Activated naive CD4-positive, alpha-beta T cell treated with anti-CD3 and anti-CD28 coated beads, Interleukin-2, amount 50 U/mL, for 72 hours (primary cell): Measurements from ENCODE around the gene NKTR. TPM values are rescaled to one million over a fixed set of nuclear protein-coding genes. Genes with fewer than 3 reads are reported as not detected.

Experiments used
- ATAC-seq, 2 donors: fragments of 150-1000 bp; cut with Tn5 transposase; 2 replicates each; pipeline ENCODE4 v1.10.0; 2021; ENCODE audit warnings: mild to moderate bottlenecking in 2 of 2, moderate library complexity in 2 of 2
- DNase-seq, 2 donors: peaks; one replicate each; pipeline ENCODE4 v3.0.0; 2021 to 2022; ENCODE audit warnings: low spot score in 2 of 2
- H3K27ac Mint-ChIP-seq, 2 donors: one replicate each; pipeline ENCODE4 v1.8.0; 2022; ENCODE audit warnings: mild to moderate bottlenecking in 2 of 2, mixed read lengths in 2 of 2
- H3K36me3 Mint-ChIP-seq, 2 donors: one replicate each; pipeline ENCODE4 v1.8.0; 2022; ENCODE audit warnings: mixed read lengths in 2 of 2
- H3K9me3 Mint-ChIP-seq, 2 donors: one replicate each; pipeline ENCODE4 v1.8.0; 2022; ENCODE audit warnings: mixed read lengths in 2 of 2
- total RNA-seq, 2 donors: library from RNA; stranded (reverse); gene quantifications; one replicate each; pipeline ENCODE4 v1.2.3, GENCODE V29; 2022

NKTR gene
- total RNA-seq, 2 donors from 2014 or later, result 97.7 to 157 TPM

DNA sequence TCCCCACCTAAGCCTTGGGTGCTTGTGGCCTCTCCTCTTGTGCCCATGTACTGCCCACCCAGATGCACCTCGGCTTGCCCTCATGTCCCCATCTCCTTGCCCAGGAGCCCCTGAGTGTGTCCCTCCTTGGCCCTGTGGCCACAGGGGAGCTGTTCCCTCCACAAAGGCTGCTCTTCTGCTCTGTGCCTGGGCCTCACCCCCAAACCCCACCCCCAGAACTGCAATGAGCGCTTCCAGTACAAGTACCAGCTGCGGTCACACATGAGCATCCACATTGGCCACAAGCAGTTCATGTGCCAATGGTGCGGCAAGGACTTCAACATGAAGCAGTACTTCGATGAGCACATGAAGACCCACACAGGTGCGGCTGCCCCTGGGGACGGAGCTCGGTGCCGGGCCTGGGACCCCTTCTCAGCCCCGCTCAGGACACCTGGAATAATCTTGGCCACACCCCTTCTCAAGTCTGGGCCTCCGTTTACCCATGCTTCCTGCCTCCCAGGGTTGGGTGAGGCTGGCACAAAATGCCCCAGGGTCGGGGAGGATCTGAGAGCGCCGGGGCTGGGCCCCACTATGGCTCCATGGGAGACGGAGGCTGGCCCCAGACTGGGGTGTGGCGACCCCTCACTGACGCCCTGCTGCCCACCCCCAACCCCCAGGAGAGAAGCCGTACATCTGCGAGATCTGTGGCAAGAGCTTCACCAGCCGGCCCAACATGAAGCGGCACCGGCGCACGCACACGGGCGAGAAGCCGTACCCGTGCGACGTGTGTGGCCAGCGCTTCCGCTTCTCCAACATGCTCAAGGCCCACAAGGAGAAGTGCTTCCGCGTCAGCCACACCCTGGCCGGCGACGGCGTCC lies 63.3 kb downstream of the NKTR start:
- DNase-seq, result no peak
- Mint-ChIP-seq H3K27ac (no peak overlapping the region), H3K9me3 (no peaks in the 10 kb centered on the region), H3K36me3 (peaks cover 0 to 3% of the 10 kb centered on the region in 2 donors)
- no peak for ATAC-seq

DNA sequence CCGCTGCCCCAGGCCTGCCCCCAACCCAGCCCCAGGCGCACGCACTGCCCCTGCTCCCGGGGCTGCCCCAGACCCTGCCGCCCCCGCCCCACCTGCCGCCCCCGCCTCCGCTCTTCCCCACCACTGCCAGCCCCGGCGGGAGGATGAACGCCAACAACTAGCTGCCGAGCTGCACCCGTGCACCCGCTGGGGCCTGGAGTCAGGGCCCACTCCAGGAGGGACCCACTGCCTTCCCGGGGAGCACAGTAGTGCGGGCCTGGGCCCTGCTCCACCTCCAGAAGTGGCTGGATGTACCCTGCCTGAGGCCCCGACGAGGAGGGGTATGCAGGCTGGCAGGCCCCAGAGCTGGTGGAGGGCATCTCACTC lies 63.9 kb downstream of the NKTR start:
- Mint-ChIP-seq H3K27ac (no peak overlapping the region), H3K36me3 (peaks cover 0 to 5% of the 10 kb centered on the region in 2 donors), H3K9me3 (no peaks in the 10 kb centered on the region)
- ATAC-seq (no peak), DNase-seq (no peak)

- ATAC-seq (no peak), DNase-seq (peak in 1 of 2 donors; percentile 43)
- Mint-ChIP-seq H3K36me3 (peaks cover 0 to 5% of the 10 kb centered on the region in 2 donors), H3K9me3 (no peaks in the 10 kb centered on the region), H3K27ac (no peak overlapping the region)
Measured at GRCh38 chr3:42665050-42665878, 64.8 kb downstream of the NKTR start.

DNA sequence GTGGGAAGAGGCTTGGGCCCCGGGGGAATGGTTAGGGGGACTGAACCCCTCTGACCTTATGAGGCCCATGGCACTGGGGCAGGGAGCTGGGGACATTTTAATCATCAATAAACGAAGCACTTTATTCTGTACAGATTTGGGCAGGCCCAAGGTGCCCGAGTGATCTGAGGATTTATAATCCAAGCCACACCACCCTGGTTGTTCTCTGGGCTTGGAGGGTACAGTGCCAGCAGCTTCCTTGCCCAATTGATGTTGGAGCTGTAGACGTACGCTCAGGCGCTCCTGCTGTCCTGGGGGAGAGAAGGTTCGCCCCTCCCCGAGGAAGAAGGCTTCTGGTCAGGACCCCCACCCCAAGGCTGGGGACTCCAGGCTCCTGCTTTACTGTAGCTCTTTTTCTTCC lies 65.5 kb downstream of the NKTR start:
- H3K36me3 Mint-ChIP-seq, result peaks cover 0 to 5% of the 10 kb centered on the region in 2 donors
- DNase-seq, result peak in 1 of 2 donors; percentile 21
- H3K9me3 Mint-ChIP-seq, result no peaks in the 10 kb centered on the region
- no peak for ATAC-seq
- no peak overlapping the region for H3K27ac Mint-ChIP-seq

DNA sequence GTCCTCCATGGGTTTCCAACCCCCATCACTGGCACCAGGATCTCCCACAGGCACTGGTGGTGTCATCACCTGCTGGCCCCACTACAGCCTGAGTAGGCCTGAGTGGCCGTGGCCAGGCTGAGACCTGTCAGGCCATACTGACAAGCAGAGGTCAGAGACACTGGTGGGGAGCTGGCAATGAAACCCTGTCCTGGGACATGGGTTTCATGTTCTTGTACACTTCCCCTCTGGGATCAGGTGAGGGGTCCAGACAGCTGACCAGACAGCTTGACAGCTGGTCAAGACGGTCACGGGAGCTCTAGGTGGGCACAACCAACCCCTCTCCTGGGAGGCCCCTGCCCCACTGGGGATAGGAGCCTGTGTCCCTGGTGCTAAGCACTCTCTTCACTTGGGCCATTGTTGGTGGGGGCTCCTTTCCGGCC lies 66.1 kb downstream of the NKTR start:
- H3K36me3 Mint-ChIP-seq, result peaks cover 0 to 5% of the 10 kb centered on the region in 2 donors
- ATAC-seq (no peak), DNase-seq (peak in 1 of 2 donors; percentile 37)
- peak overlapping the region in 1 of 2 donors; percentile 14 for H3K27ac Mint-ChIP-seq
- no peaks in the 10 kb centered on the region for H3K9me3 Mint-ChIP-seq

- no peak overlapping the region for H3K27ac Mint-ChIP-seq
- peaks cover 0 to 5% of the 10 kb centered on the region in 2 donors for H3K36me3 Mint-ChIP-seq
- H3K9me3 Mint-ChIP-seq, result no peaks in the 10 kb centered on the region
- DNase-seq (peak in 1 of 2 donors; percentile 53), ATAC-seq (no peak)
Measured at GRCh38 chr3:42667096-42667522, 66.6 kb downstream of the NKTR start.

- no peak for ATAC-seq
- no peak overlapping the region for H3K27ac Mint-ChIP-seq
- H3K36me3 Mint-ChIP-seq, result peaks cover 0 to 5% of the 10 kb centered on the region in 2 donors
- DNase-seq, result no peak
- H3K9me3 Mint-ChIP-seq, result no peaks in the 10 kb centered on the region
Measured at GRCh38 chr3:42667523-42668412, 67.3 kb downstream of the NKTR start.

DNA sequence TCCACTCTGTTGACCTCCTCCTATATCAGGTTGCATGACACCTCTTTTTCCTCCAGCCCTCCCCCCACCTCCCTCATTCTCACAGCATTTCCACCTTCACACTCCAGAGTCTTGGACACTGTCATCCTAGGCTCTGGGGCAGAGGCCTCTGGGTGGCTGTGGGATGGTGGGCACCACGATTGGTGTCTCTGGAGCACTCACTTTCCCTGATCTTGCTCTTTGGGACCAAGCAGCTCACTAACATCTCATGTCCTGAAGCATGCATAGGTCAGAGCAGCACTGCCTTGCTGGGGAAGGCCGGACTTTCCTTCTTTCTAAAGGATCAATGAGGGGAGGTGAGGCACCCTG lies 67.9 kb downstream of the NKTR start:
- peaks cover 0 to 5% of the 10 kb centered on the region in 2 donors for H3K36me3 Mint-ChIP-seq
- ATAC-seq, result no peak
- no peaks in the 10 kb centered on the region for H3K9me3 Mint-ChIP-seq
- peak in 1 of 2 donors; percentile 34 for DNase-seq
- H3K27ac Mint-ChIP-seq, result no peak overlapping the region

GRCh38 chr3:42668793-42669217 lies 68.3 kb downstream of the NKTR start:
- Mint-ChIP-seq H3K27ac (no peak overlapping the region), H3K36me3 (peaks cover 0 to 5% of the 10 kb centered on the region in 2 donors), H3K9me3 (no peaks in the 10 kb centered on the region)
- ATAC-seq (no peak), DNase-seq (peak in 1 of 2 donors; percentile 18)

GRCh38 chr3:42670051-42670576 lies 69.6 kb downstream of the NKTR start:
- peak in 1 of 2 donors; percentile 26 for DNase-seq
- no peaks in the 10 kb centered on the region for H3K9me3 Mint-ChIP-seq
- H3K36me3 Mint-ChIP-seq, result peaks cover 0 to 5% of the 10 kb centered on the region in 2 donors
- no peak overlapping the region for H3K27ac Mint-ChIP-seq
- no peak for ATAC-seq

- H3K36me3 Mint-ChIP-seq, result peaks cover 0 to 5% of the 10 kb centered on the region in 2 donors
- no peak overlapping the region for H3K27ac Mint-ChIP-seq
- DNase-seq (no peak), ATAC-seq (no peak)
- H3K9me3 Mint-ChIP-seq, result no peaks in the 10 kb centered on the region
Measured at GRCh38 chr3:42670670-42671069, 70.2 kb downstream of the NKTR start.

DNA sequence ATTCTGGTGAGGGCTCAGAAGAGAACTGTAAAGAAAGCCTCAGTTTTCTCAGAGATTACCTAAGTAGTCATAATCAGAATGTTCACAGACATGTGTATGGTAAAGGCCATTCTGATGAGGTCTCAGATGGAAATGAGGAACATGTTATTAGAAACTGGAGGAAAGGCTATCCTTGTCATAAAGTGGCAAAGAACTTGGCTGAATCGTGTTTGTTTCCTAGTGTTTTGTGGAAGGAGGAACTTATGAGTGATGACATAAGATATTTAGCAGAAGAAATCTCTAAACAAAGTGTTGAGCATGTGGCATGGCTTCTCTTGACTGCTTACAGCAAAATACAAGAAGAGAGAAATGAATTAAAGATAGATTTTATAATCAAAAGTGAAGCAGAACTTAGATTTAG lies 72.0 kb downstream of the NKTR start:
- DNase-seq (no peak), ATAC-seq (no peak)
- Mint-ChIP-seq H3K36me3 (peaks cover 4 to 6% of the 10 kb centered on the region in 2 donors), H3K27ac (no peak overlapping the region), H3K9me3 (peaks cover 1 to 15% of the 10 kb centered on the region in 2 donors)

GRCh38 chr3:42673082-42673481 lies 72.6 kb downstream of the NKTR start:
- H3K36me3 Mint-ChIP-seq, result peaks cover 8 to 12% of the 10 kb centered on the region in 2 donors
- no peak for ATAC-seq
- no peak overlapping the region for H3K27ac Mint-ChIP-seq
- no peak for DNase-seq
- peaks cover 7 to 20% of the 10 kb centered on the region in 2 donors for H3K9me3 Mint-ChIP-seq

- no peak for ATAC-seq
- Mint-ChIP-seq H3K27ac (no peak overlapping the region), H3K36me3 (peaks cover 17% of the 10 kb centered on the region in 2 donors), H3K9me3 (peaks cover 18 to 24% of the 10 kb centered on the region in 2 donors)
- DNase-seq, result no peak
Measured at GRCh38 chr3:42674146-42674545, 73.7 kb downstream of the NKTR start.

DNA sequence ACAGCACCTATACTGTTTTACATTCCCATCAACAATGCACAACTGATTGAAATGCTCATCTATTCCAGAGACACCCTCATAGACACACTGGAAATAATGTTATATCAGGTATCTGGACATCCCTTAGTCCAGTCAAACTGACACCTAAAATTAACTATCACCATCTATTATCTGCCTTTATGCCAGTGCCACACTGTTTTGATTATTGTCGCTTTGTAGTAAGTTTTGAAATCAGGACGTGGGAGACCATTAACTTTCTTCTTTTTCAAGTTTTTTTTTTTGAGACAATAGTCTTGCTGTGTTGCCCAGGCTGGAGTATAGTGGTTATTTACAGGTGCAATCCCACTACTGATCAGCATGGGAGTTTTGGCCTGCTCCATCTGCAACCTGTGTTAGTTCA lies 75.4 kb downstream of the NKTR start:
- H3K9me3 Mint-ChIP-seq, result peaks cover 19 to 24% of the 10 kb centered on the region in 2 donors
- H3K36me3 Mint-ChIP-seq, result peaks cover 17 to 18% of the 10 kb centered on the region in 2 donors
- ATAC-seq (no peak), DNase-seq (no peak)
- no peak overlapping the region for H3K27ac Mint-ChIP-seq

DNA sequence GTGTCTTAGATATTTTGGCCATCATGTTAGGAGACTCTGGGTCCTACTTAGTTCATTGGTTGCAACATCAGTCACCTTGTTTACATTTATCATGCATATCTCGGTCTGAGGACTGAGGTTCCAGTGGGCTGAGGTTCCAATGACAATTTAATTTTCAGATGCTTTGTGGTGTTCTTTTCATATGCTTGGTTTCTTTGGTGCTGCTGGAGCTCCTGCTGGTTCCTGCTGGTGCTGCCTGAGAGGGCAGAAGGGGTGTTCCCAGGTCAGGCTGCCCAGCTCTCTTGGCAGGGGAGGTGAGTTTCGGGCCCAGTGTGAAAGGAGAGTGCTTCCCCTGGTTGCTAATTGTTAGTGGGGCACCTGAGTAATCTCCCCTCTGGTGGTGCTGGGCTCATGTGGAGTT lies 78.0 kb downstream of the NKTR start:
- DNase-seq, result no peak
- H3K36me3 Mint-ChIP-seq, result peaks cover 17 to 18% of the 10 kb centered on the region in 2 donors
- peaks cover 19 to 24% of the 10 kb centered on the region in 2 donors for H3K9me3 Mint-ChIP-seq
- ATAC-seq, result peak in 1 of 2 donors; percentile 43
- peak overlapping the region in 1 of 2 donors; percentile 6 for H3K27ac Mint-ChIP-seq
